Measurements from ENCODE around the gene NELFA. TPM values are rescaled to one million over a fixed set of nuclear protein-coding genes. Genes with fewer than 3 reads are reported as not detected.

NELFA gene
- 10 to 100 TPM; 29.5 to 53.3 TPM for total RNA-seq

DNA sequence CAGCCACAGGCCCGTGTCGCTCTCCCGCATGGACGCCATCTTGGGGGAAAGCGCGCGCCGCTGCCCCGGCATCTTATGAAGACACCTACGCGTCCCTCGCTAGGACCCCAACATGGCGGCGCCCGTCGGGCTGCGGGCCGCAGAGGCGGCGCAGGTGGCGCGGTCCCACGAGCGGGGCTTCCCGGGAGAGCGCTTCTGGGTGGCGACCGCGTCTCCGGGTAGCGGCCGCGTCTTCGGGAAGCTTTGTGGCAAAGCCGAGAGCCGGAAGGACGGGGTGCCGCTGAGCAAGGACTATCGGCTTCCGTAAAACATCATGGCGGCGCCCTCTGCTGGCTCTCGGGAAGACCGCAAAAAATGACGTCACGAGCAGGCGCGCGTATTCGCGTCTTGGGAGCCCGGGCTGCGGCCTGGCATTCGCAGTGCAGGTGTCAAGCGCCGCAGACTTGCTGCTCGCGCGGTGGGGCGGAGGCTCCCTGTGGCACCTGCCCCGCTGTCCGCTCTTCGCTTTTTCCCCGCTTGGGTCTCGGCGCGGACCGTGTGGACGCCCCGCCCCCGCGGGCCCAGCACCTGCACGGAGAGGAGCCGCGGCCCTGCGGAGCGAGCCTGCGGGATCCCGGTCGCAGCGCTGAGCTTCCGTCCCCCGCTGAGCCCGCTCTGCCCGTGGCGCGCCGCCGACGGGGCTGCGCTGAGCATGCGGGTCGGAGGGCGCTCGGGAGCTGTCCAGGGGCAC lies at the start of gene NELFA:
NELFA (minus strand) TSS at position 54 of the 730 bp plus-strand sequence; CDS start at position 39, 15 bp downstream.
- peak; percentile 97 for DNase-seq (ENCODE audit: low spot score)
- intact Hi-C loops (cut with DNase I) = no loop called here
- Histone ChIP-seq H3K9me3 (no peaks in the 10 kb centered on the region), H3K27ac (peak within 1 kb of the TSS; percentile 93 to 96), H3K4me1 (replicated peaks) (no peaks in the 10 kb centered on the region), H3K27me3 (replicated peaks; ENCODE audit: insufficient read depth) (no peaks in the 10 kb centered on the region), H3K36me3 (no peaks in the 10 kb centered on the region), H3K4me3 (peak within 1 kb of the TSS; percentile 82 to 99)
- peak; percentile 76 for TF ChIP-seq POLR2A (IDR thresholded peaks at IDR 0.05)
- TF ChIP-seq, protein P1, sequence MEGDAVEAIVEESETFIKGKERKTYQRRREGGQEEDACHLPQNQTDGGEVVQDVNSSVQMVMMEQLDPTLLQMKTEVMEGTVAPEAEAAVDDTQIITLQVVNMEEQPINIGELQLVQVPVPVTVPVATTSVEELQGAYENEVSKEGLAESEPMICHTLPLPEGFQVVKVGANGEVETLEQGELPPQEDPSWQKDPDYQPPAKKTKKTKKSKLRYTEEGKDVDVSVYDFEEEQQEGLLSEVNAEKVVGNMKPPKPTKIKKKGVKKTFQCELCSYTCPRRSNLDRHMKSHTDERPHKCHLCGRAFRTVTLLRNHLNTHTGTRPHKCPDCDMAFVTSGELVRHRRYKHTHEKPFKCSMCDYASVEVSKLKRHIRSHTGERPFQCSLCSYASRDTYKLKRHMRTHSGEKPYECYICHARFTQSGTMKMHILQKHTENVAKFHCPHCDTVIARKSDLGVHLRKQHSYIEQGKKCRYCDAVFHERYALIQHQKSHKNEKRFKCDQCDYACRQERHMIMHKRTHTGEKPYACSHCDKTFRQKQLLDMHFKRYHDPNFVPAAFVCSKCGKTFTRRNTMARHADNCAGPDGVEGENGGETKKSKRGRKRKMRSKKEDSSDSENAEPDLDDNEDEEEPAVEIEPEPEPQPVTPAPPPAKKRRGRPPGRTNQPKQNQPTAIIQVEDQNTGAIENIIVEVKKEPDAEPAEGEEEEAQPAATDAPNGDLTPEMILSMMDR (IDR thresholded peaks at IDR 0.05) = peak in 3 of 4 experiments; percentile 33 to 70 (median 65)
- TF ChIP-seq POLR2AphosphoS5 (IDR thresholded peaks at IDR 0.05) = peak; percentile 88
- WGBS = under 1% methylated on average over 83 of the region's 95 CpGs

DNA sequence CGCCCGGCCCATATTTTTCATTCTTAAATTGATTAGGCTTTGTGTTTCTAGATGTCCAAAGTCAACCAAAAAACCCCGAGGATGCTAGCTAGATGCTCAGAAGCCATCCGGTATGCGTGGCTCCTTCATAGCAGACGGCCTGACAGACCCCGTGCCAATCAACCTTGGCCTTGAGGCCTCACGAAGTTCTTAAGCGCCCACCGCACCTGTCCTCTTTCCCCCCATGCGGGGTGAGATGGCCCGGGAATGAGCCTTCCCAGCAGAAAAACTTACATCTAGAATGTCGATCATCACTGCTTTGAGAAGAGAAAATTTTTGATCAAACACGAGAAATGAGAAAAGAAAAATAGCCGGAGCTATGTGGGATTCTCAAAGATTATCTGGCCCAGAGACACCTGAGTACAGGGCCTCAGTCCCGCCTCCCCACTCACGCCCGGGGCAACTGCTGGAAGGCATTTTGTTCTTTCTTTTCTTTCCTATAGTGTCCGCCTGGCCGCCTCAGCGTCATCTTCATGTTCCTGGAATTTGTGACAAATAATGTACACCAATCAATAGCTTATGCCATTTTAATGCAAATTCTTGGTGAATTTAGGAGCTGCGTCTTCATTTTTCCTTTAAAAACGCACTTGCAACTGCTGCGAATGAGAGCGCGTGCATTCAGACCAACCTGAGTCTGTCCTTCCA lies 48.8 kb upstream of the NELFA start:
- H3K27ac ChIP-seq = no peak overlapping the region
- WGBS = 71% methylated on average over 26 of the region's 26 CpGs
- peaks cover 12% of the 10 kb centered on the region for H3K27me3 ChIP-seq (replicated peaks; ENCODE audit: insufficient read depth)

DNA sequence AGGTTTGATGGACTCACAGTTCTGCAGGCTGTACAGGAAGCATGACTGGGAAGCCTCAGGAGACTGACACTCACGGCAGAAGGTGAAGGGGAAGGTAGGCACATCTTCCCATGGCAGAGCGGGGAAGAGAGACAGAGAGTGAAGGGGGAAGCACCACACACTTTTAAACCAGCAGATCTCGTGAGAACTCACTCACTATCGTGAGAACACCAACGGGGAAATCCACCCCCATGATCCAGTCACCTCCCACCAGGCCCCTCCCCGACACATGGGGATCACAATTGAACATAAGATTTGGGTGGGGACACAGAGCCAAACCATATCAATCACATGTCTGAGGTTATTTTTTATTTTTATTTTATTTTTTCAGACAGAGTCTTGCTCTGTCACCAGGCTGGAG lies 45.4 kb upstream of the NELFA start:
- Histone ChIP-seq H3K4me3 (no peak overlapping the region), H3K27ac (no peak overlapping the region), H3K36me3 (no peaks in the 10 kb centered on the region), H3K27me3 (replicated peaks; ENCODE audit: insufficient read depth) (peaks cover 8% of the 10 kb centered on the region), H3K4me1 (replicated peaks) (no peaks in the 10 kb centered on the region), H3K9me3 (no peaks in the 10 kb centered on the region)
- DNase-seq (ENCODE audit: low spot score) = no peak
- intact Hi-C loops (cut with DNase I) = no loop called here
- TF ChIP-seq, protein P1 (IDR thresholded peaks at IDR 0.05) = no peak
- TF ChIP-seq POLR2A (IDR thresholded peaks at IDR 0.05) (no peak), POLR2AphosphoS5 (IDR thresholded peaks at IDR 0.05) (no peak)
- WGBS = 63% methylated on average over 6 of the region's 6 CpGs

More for the DNA sequence above, 48.8 kb upstream of the NELFA start:
- TF ChIP-seq POLR2A (IDR thresholded peaks at IDR 0.05) (no peak), POLR2AphosphoS5 (IDR thresholded peaks at IDR 0.05) (no peak)
- TF ChIP-seq, protein P1 (IDR thresholded peaks at IDR 0.05) = no peak
- H3K36me3 ChIP-seq = no peaks in the 10 kb centered on the region
- DNase-seq (ENCODE audit: low spot score) = no peak
- H3K4me3 ChIP-seq = no peak overlapping the region
- intact Hi-C loops (cut with DNase I) = no loop called here
- no peaks in the 10 kb centered on the region for H3K4me1 ChIP-seq (replicated peaks)
- no peaks in the 10 kb centered on the region for H3K9me3 ChIP-seq

DNA sequence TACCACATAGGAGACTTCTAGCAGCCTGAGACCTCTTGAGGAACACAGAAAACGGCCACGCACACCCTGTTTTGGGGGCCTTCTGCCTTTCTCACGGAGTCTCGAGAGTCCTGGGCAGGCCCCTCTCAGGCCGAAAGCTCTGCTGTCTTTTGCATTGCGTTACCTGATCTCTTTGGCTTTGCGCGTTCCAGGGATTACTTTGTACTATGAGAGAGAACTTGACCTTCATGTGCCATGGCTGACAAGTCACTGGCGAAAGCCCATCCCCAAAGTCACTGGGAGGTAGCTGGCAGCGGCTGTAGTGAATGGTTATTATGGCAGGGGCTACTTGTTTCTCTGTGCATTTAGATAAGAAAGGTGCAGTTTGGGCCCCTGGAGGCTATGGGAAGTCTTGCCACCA lies 42.3 kb upstream of the NELFA start:
- Histone ChIP-seq H3K4me1 (replicated peaks) (no peaks in the 10 kb centered on the region), H3K9me3 (no peaks in the 10 kb centered on the region), H3K36me3 (no peaks in the 10 kb centered on the region), H3K27ac (no peak overlapping the region), H3K27me3 (replicated peaks; ENCODE audit: insufficient read depth) (peaks cover 13% of the 10 kb centered on the region), H3K4me3 (no peak overlapping the region)
- intact Hi-C loops (cut with DNase I) = no loop called here
- WGBS = 63% methylated on average over 10 of the region's 10 CpGs
- DNase-seq (ENCODE audit: low spot score) = no peak
- TF ChIP-seq POLR2AphosphoS5 (IDR thresholded peaks at IDR 0.05) (no peak), POLR2A (IDR thresholded peaks at IDR 0.05) (no peak)
- TF ChIP-seq, protein P1 (IDR thresholded peaks at IDR 0.05) = no peak
